Stimulated activated CD8-positive, alpha-beta memory T cell treated with anti-CD3 and anti-CD28 coated beads, Interleukin-4, amount 100 ng/mL, for 48 hours (primary cell): Measurements from ENCODE around the gene ARHGAP25.

Experiments
- DNase-seq: peaks from one replicate; pipeline ENCODE4 v3.0.0-alpha.2; 2020

Gene ARHGAP25

DNA sequence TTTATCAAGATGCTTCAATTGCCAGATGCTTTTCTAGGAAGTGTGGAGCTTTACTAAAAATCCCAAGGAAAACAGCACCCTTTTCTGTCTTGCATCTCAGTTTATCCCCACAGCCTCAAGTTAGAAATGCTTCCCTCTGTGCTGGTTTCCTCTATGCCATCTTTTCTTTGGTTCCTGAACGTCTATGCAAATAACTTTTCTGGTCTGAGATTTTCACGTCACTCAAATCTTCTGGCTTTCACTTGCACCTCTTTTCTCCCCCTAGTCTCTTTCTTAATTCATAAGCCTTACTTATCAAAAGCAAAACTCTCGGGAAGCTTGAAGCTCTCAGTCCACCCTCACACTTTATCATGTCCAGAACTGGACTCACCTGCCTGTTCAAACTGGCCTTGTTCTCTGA, 33.9 kb downstream of the ARHGAP25 start:
- DNase-seq, result no peak

- DNase-seq, result no peak
Measured at GRCh38 chr2:68768951-68769350, 34.3 kb downstream of the ARHGAP25 start.

GRCh38 chr2:68769586-68770270, 35.1 kb downstream of the ARHGAP25 start:
- DNase-seq, result no peak

GRCh38 chr2:68770271-68771111, 35.9 kb downstream of the ARHGAP25 start:
- no peak for DNase-seq

- no peak for DNase-seq
Measured at GRCh38 chr2:68771211-68771751, 36.7 kb downstream of the ARHGAP25 start.

DNA sequence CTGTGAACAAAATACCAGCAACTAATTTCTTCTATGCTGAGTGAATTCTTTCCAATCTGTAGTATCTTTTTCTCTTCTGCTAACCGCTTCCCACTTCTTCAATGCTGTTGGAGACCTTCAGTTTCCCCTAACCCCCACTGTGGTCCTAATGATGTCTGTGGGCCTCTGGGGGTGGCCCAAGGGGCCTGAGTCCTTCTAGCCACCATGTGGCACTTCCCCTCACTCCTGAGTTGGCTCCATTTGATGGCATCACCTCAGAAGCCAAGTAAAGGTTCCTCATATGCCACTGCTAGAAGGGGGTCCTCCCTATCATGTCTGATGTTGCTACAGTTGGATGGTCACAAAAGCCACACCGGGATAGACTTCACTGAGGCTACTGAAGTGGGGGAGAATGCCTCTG, 37.5 kb downstream of the ARHGAP25 start:
- DNase-seq, result no peak

- peak; percentile 77 for DNase-seq
Measured at GRCh38 chr2:68774569-68775271, 40.1 kb downstream of the ARHGAP25 start.

- DNase-seq, result no peak
Measured at GRCh38 chr2:68775272-68775842, 40.7 kb downstream of the ARHGAP25 start.

- no peak for DNase-seq
Measured at GRCh38 chr2:68776124-68776523, 41.5 kb downstream of the ARHGAP25 start.

DNA sequence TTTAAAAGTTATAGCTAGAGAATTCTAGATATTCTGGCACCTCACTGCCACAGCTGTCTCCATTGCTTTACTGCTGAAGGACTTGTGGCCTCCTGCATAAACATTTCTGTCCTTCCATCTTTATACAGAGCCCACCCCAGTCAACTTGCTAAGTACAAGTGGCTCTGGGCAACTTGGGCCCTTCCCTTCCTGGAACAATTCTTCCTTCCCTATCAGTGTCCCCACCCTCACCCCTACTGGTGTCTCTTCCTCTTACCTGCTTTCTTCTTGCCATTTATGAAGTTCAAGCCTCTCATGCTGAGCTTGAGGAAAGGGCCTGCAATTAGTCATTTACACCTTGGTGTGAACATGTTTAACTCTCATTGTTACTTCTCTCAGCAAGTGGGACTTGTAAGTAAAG, 45.0 kb downstream of the ARHGAP25 start:
- no peak for DNase-seq

- no peak for DNase-seq
Measured at GRCh38 chr2:68784188-68784587, 49.6 kb downstream of the ARHGAP25 start.

DNA sequence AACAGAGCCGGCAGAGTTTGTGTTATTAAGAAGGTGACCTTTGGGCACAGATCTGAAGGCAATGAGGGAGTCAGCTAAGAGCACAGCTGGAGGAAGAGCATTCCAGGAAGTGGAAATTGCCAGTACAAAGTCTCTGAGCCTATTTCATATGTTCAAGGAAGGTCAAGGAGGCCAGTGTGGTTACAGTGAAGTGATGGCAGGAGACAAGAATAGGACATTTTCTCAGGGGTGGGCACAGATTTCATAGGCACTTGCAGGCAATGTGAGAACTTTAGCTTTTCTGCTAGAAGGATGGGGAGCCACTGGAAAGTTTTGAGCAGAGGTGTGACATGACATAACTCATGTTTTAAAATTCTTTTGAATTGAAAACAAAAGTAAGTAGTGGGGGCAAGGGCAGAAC, 50.3 kb downstream of the ARHGAP25 start:
- DNase-seq, result no peak

DNA sequence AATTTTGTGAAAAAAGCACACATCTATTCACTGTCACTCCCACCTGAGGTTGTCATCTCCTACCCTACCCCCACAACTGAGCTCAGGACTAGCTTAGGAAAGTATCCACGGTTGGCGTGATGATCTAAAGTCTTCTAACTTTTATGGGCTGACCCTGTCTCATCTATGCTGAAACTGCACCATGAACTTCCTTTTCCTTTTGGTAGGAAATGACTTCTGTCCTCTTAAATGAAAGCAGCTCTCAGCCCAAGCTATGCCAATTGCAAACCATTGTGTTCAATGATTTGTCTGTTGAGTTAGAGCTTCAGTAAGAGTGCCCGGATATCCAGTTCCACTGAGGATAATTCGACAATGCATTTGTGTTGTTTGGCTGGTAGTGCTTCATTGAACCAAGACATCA, 52.7 kb downstream of the ARHGAP25 start:
- DNase-seq, result no peak

DNA sequence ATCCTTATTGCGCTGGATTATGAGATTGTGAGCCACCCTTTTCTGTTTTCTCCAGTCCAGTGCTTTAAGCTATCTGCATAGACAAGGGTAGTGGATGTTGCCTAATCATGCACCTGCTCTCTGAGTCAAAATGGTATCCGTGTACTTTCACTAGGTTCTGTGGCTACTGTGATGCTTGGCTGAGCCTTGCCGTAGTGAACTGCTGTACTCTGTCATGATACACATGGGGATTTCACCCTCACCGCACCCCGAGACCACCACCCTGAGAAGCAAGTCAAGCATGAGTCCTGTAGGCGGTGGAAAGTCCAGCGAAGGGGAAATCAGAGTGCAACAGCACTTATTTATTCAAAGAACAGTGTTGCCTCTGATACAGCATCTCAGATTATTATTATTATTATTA, 55.0 kb downstream of the ARHGAP25 start:
- DNase-seq, result peak; percentile 67

- DNase-seq, result no peak
Measured at GRCh38 chr2:68790600-68790999, 56.0 kb downstream of the ARHGAP25 start.

DNA sequence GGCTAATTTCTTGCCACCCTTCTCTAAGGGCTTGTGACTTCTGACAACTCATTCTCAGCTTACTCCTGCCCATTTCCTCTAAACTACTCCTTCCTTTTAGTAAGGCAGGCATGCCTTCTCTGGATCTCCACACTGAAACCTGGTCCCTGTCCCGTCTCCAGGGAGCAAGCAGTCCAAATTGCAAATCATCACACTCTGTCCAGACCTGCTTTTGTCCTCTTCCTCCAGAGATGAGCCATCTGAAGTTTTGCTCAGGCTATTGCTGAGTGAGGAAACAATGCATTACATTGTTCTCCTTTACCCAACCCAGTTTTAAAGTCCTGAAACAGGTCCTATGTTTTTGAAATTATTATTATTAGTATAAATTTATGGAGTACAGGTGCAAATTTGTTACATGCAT, 57.3 kb downstream of the ARHGAP25 start:
- DNase-seq, result no peak

- DNase-seq, result no peak
Measured at GRCh38 chr2:68792751-68793150, 58.1 kb downstream of the ARHGAP25 start.

DNA sequence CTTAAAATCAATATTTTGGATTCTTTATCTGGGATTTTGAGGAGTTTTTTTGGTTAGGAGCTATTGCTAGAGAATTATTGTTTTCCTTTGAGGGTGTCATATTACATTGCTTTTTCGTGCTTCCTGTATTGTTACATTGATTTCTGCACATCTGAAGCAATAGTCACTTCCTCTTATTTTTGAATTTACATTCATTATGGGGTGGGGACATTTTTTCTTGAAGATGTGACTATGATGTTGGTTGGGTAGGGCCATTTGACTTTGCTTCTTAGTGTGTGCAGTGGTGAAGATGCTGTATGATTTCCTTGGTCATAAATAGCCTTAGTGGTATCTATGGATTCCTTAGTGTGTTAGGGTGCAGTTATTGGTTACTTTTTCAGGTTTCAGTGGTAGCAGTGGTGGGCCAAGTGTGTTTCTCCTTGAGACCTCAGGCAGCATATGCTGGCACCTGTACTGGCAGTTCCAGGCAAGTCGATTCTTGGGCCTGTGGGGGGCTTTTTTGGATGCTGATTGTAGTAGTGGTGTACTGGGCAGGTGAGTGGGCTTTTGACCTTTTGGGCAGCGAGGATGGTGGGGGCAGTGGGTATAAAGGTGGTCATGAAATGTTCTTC, 61.8 kb downstream of the ARHGAP25 start:
- DNase-seq, result no peak

DNA sequence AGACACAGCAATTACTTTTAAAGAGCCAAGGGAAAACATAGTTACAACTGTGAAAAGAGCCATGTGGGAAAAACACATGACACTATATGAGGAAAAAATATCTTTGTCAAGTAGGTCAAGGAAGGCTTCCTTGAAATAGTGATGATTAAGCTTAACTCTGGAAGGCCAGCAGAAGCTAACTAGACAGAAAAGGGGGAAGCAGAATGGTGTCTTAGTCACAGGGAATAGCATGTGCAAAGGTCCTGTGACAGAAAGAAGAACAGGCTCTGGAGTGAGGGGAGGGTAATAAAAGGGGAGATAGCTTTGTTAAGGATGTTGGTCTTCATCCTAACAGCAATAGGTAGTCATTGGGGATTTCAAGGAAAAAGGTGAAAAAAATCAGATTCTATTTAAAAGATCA, 64.0 kb downstream of the ARHGAP25 start:
- DNase-seq, result no peak

GRCh38 chr2:68799140-68800026, 64.8 kb downstream of the ARHGAP25 start:
- no peak for DNase-seq

- DNase-seq, result no peak
Measured at GRCh38 chr2:68800027-68800401, 65.4 kb downstream of the ARHGAP25 start.

DNA sequence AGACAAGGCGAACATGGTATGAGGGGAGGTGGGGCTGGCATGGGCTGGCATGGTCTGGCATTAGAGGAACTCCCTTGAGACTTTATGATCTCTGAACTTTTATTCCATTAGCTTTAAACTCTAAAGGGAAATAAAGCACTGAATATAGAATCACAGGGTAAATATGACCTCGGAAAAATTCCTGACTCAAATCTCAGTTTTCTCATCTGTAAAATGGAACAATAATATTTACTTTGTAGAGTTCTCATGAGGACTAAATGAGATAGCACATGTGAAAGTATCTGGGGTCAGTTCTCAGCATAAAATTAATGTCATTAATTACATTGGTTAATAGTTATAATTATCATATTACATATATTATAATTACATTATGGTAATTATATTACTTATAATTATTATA, 65.9 kb downstream of the ARHGAP25 start:
- DNase-seq, result no peak
